Glomerular endothelial cell (primary cell): ENCODE results near the gene NPS. TPM values are rescaled to one million over a fixed set of nuclear protein-coding genes. Genes with fewer than 3 reads are reported as not detected.

ENCODE experiments used
- DNase-seq: peaks from one replicate; pipeline ENCODE4 v3.0.0-alpha.2; 2011; ENCODE audit warnings: low read depth, low spot score; ENCODE audit errors: extremely low read depth
- total RNA-seq: library from RNA; depleted of rRNA; stranded (reverse); fragments of >200 nt; gene quantifications from 2 replicates; pipeline ENCODE4 v1.2.3, GENCODE V29; 2015

NPS gene, protein sequence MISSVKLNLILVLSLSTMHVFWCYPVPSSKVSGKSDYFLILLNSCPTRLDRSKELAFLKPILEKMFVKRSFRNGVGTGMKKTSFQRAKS
- total RNA-seq, result not detected in 2 replicates

DNA sequence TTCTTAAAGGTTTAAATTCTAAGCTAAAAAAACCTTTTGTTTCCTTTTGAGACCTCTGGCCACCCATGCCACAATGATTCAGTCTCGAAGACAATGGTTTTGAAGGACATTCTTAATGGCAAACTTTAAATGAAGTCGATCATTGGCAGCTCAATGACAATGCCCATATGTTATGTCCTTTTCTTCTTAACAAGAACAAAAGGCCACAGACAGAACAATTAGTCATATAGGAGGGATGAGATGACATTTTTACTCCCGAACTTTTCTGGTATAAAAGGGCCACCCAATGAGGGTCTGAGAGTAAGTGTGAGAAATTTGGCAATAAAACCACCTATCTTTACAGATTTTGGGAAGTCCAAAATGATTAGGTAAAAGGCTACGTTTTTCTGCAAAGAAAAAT, at the start of gene NPS:
Gene NPS (plus strand): TSS at position 301 of the 400 bp plus-strand sequence. CDS start 60 bp downstream, at position 361.
- DNase-seq, result no peak

DNA sequence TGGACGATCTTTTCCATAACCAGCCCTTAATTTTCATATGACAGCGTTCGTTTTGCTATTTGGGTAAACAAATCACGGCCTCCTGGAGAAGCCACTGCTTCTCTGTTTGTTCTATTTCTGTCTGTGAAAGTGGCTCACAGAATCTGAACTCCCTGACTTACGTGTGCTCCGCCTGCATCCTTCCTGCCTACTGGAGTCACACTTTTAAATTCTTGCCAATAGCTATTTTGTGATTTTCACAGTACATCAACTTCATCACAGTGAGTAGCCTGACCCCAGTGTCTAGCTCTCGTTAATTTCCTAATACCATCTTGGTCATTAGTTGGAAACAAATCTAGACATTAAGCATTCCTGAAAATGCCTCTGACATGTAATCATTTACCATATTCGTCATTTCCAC, 49.0 kb upstream of the NPS start:
- no peak for DNase-seq

DNA sequence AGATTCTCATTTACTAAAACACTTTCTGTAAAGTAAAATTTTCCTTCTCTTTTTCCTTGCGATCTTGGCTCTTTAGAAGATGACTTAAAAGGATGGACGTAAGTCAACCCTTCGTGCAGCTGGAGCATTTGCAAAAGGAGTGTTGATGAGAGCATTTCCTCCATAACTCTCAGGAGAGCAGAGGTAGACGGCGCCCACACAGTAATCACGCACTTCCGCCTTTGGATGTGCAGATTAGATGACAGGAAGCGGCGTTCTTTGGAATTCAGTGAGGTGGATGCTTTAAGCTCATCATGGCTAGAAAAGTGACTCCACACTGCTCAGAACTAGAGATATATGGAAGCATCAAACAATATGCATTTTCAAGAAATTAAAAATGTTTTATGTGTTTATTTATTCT, 43.0 kb upstream of the NPS start:
- DNase-seq, result no peak

DNA sequence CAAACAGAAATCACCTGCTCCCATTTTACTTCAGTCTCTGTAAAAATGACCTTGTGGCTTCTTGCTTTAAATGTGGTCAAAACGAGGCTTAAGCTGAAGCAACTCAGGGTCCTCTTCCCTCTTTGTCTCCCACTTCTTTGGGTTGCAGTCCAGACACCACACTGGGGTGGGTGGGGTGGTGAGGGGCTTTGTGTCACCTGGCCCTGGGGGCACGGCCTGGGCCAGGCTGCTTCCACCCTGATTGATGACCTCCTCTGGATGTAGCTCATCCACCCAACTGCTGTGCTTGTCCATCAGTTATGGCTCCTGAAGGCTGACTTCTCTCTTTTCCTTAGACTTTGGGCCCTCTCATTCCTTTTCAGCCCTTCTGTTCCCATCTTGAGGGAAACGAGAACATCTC, 26.8 kb upstream of the NPS start:
- no peak for DNase-seq

DNA sequence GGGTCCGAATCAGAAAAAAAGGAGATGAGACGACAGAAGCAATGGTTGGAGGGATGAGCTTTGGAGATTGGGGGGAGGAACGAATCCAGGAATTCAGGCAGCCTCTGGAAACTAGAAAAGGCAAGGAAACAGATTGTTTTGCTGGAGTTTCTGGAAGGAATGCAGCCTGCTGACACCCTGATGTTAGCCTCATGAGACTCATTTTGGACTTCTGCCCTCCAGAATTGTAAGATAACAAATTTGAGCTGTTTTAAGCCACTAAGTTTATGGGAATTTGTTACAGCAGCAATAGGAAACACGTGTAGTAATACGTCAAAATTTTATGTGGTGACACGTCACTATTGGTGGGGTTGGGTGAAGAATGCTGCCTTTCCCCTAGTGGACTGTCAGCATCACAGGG, 25.6 kb upstream of the NPS start:
- DNase-seq, result no peak

DNA sequence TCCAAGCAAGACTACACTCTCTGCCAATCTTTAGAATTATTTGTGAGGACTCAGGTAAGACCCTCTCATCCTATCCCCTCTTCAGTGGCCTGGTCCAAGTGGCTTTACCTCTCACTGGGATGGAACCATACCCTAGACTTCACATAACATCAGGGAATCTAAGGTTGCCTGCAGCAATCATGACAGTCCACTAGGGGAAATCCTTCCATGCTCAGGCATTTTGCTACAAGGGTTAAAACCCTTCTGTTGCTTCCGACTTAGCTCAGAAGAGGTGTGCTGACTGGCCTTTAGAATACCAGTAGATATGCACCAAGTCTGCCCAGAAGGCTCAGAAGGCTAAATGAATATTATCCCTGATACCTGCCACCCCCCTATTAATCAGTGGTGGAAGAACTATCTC, 24.9 kb upstream of the NPS start:
- no peak for DNase-seq

DNA sequence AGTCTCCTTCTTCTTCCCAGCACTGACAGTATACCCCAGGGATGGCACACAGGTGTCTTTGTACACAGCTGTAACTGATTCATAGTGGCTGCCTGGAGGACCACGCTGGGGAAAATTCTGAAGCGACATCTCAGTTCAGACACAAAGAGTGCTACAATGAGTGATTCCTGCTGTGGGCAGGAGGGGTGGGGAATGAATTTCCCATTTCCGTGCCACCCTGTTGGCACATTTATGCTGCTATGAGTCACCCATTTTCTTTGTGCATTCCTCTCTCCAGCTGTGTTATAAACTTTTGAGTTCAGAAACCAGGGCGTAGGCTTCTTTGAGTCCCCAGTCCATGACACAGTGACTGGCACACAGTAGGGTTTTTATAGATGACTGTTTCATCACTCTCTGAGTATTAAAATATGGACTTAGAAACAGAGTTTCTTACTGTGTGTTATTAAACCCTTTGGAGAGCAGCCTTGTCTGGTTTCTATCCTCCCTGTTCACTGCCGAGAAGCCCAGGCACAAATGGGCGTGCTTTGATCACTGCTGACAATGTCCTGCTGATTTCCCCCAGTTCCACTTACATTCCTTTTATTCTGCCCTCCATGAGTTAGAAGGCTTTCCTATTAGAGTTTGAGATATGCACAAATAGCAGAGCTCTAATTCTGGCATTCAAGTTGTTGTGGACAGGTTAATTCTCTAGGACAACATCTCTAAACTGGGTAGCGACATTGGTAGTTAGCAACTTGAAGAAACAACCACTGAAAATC, 24.0 kb upstream of the NPS start:
- DNase-seq, result no peak

DNA sequence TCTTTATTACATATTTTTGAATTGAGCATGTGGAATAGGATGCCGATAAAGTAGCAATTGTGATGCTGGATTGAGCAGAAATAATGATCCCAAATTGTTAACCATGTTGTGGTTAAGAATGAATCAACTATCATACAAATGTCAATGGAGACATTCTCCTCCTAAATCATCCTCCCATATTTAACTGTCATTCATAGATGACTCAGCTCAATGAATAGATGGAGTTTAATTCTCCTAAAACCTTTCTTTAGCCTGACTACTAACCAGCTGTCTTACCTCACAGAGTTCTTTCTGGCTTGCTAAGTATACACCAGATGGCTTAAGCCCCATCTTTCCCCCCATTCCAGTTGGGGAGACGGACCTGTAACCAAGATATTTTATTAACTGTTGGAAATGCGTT, 23.4 kb upstream of the NPS start:
- no peak for DNase-seq

DNA sequence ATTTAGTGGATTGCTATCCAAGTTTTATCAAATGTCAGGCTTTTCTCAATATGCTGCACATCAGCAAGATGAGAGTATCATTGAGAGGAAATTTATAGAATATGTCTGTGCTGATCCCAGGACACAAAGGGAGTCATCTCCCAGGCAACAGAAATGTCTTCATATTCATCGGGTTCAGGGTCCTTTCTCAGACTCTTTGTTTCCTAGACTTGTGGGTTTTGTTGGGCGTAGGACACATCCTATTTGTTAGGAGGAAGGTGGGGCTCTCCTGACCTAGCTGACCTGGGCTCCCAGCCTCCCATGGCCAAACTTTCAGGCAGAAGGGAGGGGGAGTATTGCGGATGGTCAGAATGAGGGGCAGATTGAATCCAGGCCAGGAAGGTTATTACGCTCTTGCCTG, 22.9 kb upstream of the NPS start:
- no peak for DNase-seq

DNA sequence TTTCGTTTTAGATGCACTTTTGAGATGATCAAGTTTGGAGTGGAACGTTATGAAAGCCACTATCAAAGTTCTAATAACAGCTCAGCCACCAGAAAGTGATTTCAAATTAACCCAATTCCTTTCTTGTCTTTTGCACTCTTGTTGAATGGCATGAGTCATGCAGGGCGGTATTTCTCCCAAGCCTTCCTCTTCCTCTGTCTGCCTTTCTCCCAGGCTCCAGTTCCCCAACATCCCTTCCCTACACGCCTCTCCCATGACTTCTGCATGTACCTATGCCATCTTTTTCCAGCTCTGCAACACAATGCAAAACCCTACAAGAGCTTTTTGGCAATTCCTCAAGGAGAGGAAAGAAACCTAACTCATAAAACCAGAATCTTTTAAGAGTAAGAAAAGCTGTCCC, 21.8 kb upstream of the NPS start:
- DNase-seq, result no peak

DNA sequence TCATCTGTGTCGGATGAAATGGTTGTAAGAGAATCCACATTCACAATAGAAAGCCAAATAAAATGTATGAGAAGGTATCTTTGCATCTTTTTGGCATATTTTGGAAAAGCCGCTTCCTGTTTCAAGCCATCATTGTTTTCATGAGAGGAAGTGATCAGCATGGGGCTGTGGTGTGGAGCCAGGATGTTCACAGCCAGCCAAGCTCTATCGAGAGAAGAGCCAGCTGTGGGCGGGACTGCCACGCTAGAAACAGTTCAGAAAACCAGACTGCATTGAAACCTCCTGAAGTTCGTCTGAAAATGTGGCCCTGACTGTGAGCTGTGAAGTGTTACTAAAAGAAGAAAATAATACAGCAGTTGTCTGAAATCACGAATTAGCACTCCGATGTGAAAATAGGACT, 21.2 kb upstream of the NPS start:
- DNase-seq, result no peak

DNA sequence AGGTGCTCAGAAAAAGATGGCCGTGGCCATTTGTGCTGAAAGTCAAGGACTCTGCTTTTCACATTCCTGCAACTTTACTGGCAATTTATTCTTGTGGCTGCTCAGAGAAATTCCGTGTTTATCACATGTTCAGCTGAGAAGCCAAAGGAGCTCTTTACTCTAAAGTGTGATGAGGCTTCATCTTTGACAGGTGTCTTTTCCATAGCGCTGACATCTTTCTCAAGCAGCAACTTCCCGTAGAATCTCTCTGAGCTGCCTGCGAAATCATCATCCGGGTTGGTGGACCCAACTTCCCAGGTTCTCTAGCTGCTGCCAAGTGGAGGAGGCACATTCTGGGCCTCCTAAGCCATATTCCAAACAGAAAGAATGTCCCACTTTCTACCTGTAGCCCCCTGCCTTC, 16.9 kb upstream of the NPS start:
- no peak for DNase-seq

DNA sequence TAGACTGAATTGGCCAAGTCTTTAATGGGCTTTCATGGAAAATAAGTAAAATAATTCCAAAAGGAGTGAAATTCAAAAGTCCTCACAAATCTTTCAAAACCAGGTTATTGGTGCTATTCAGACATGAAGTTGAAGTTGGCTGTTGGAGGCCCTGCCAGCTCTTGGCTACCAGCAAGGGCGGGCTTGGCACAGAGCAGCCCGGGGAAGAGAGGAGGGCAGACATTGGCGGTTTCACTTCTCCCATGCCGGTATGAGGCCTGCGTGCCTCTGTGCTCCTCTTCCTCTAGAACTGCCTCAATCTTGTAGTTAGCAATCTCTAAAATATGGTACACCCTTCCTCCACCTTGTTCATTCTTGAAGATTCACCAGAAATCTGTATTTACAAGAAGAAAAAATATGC, 16.4 kb upstream of the NPS start:
- DNase-seq, result no peak

DNA sequence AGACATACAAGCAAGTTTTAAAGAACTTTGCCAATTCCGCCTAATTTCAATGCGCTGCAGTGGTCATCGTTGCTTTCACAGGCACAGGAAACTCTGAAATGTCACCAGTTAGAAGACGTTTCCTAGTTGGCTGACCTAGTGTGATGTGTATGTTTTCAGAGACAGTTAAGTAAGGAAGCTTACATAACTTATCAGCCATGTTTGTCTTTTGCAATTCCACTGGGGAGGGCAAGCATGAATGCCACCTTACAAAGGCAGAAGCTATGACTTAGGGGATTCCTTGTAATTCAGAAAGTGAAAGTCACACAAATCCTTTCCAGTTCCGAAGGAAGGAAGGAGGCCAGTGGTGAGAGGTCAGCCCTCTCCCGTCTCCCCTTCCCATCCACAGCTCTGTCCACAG, 15.0 kb upstream of the NPS start:
- DNase-seq, result no peak

DNA sequence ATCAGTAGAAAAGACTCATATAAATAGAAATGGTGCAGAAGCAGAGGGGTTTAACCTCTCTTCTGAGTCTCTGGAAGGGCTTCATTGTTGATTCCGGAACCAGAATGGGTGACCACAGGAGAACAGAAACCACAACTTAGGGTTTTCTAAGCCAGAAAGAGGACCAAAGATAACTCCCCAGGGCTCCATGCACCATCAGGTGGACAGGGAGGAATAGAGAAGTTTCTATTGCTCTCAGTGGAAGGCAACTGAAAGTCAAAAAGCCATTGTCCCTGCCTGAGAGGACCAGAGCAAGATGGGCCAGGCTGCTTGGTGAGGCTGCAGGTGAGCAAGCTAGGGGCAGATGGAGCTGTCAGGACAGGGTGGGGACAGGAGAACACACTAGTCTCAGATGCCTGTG, 14.6 kb upstream of the NPS start:
- no peak for DNase-seq

DNA sequence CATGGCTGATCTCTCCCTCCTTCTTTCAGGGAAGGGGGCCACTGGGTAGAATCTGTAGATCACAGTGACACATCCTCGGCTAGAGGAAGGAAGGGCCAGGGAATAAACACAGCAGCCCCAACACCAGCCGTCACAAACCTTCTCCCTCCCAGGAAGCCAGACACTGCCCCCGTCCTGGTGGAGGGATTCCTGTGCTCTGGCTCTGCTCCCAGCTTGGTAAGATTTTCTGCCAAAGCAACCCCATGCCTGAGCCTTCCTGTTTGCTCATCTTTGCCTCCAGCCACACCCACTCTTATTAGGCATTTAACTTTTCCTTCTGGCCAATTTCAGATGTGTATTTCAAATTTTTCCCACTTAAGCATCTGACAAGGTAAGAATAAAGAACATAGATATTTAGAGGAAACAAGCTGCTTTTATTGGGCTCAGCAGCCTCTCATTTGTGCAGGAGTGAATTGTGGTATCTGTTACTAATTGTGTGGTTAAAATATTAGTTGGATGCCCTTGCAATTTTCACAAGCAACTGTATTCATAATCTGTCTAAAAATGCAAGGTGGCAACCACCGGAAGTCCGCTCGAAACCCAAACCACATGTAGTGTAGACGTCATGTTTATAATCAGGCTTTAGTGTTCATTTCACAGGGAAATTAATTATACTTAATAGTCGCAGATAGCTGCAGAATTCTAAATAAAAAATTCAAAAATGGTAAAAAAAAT, 13.2 kb upstream of the NPS start:
- no peak for DNase-seq

DNA sequence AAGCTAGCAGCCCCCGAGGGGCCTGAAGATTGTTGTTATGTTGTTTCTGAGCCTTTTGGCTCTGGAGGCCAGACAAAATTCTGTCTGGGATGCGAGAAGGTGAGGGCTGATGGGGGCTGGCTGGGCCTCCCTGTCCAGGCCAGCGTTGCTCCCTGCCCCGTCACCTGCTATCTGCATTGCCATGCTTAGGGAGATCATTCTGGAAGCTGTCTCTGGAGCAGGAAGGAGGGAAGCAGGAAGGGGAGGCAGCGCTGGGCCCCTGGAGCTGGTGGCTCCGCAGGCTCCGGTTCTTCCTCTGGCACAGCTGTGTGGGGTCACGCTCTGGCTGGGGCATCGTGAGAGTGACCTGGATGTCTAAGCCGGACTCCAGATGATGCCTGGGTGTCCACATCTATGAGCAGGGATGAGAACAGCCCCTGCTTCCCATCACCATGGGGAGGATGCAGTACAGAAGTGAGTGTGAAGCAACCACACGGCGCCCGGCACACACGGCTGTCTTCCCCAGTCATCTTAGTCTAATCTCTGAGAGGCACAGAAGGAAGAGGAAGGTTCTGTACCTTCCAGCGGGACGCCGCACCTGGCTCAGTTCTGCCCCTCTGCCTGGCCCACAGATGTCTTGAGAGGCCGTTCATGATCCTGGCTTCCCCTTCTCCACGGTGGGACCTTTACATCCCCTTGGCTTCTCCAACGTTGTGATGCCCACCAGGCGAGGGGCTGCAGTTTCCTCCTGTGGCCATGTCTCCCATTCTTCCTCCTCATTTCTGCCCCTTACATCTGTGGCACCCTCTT, 11.9 kb upstream of the NPS start:
- DNase-seq, result no peak

DNA sequence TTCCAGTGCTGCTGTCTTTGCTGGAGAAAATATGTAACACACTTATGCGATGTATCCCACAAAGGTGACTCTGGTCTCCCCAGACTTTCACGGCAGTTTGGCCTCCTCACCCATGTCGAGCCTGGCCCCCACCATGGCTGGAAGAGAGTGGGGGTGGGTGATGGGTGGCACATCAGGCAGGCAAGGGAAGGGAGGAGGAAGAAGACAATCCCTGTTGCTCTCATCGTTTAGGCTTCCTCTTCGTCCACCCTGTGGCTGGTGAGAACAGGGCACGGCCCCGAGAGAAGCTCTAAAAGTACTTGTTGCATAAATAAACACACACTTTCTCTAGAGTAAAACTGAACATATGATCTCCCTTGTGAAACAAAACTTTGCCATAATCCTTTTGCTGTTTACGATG, 11.2 kb upstream of the NPS start:
- no peak for DNase-seq

DNA sequence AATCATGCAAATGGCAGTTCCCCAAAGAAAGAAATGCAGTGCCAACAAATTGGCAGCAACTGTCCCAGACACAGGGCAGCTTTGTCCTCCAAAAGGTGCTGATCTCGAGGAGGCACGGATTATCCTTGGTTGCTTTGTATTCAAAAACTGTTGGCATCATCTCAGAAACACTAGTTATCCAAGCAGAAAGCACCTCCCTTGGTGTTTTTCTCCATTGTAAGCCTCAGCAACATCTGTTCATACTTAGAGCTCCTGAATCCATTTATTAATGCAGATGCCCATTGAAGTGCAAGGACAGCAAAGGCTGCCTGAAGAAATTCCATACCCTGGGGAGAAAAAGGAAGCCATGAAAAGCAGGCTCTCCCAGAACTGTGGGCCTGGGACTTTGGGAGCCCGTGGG, 1.1 kb upstream of the NPS start:
- no peak for DNase-seq

DNA sequence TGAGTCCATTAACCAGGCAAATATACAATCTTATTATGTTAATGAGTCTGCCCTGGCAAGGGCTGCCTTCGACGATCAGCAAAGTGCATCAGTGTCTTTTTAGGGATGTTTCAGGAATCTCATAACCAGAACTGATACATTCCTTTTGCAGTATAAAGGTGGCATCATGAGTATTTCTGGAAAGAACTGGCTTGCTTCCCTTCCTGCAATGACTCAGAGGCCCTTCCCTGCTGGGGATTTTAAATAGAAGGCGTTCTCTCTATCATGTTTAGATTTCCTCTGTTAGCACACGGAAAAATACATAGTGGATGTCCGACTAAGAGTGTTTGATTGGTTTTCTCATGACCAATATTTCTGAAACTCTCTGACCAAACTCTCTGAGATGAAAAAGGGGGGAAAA, 1.8 kb downstream of the NPS start:
- no peak for DNase-seq

DNA sequence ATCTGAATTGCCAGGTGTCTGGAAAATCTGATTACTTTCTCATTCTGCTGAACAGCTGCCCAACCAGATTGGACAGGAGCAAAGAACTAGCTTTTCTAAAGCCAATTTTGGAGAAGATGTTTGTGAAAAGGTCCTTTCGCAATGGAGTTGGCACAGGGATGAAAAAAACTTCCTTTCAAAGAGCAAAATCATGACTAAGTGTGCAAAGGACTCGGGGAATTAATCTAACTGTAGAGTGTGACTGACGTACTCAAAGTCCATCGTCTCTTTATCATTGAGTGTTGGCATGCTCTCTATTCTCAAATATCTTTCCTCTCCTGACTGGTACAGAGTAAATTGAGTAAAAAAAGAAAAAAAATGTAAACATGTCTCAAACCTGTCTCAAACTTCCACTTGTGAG, 3.3 kb downstream of the NPS start:
- no peak for DNase-seq

DNA sequence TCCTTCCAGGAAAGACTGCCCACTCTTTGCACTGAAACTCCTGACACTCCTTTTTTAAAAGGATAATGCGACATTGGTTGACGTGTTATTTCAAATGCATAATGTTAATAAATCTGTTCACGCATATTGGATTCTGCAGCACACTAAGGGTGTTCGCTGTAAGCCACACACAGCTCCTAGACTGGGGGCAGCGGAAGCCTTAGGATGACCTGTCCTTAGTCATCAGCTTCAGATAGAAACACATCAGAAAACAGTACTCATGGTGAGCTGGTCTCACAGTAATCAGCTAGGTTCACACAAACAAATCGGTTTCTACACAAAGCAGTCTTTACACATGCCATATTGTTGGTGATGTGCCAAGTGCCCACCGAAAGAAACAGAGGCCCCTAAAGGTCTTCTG, 4.3 kb downstream of the NPS start:
- DNase-seq, result no peak
